ENCODE results near the gene LCTL. TPM values are rescaled to one million over a fixed set of nuclear protein-coding genes. Genes with fewer than 3 reads are reported as not detected.

Gene LCTL
- total RNA-seq, 2 experiments from 2014 or later: not detected

DNA sequence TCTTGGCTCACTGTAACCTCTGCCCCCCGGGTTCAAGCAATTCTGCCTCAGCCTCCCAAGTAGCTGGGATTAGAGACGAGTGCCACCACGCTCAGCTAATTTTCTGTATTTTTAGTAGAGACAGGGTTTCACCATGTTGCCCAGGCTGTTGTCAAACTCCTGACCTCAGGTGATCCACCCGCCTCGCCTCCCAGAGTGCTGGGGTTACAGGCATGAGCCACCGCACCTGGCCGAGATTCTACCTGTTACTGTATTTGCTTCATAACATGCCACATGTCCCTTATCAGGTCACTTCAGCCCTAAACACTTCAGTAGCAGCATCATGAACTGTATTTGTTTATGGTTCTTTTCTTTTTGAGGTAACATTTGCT, 7.5 kb upstream of the LCTL start:
- Mint-ChIP-seq H3K27ac (no peak overlapping the region), H3K4me1 (ENCODE audit: low read depth) (peaks cover 13% of the 10 kb centered on the region), H3K9me3 (no peaks in the 10 kb centered on the region), H3K27me3 (no peaks in the 10 kb centered on the region), H3K36me3 (ENCODE audit: low read depth) (no peaks in the 10 kb centered on the region), H3K4me3 (no peak overlapping the region)
- intact Hi-C loops (cut with micrococcal nuclease): no loop called here
- POLR2A ChIA-PET: no interaction called here
- DNase-seq (no peak), ATAC-seq (no peak)
- TF ChIP-seq, protein P1, sequence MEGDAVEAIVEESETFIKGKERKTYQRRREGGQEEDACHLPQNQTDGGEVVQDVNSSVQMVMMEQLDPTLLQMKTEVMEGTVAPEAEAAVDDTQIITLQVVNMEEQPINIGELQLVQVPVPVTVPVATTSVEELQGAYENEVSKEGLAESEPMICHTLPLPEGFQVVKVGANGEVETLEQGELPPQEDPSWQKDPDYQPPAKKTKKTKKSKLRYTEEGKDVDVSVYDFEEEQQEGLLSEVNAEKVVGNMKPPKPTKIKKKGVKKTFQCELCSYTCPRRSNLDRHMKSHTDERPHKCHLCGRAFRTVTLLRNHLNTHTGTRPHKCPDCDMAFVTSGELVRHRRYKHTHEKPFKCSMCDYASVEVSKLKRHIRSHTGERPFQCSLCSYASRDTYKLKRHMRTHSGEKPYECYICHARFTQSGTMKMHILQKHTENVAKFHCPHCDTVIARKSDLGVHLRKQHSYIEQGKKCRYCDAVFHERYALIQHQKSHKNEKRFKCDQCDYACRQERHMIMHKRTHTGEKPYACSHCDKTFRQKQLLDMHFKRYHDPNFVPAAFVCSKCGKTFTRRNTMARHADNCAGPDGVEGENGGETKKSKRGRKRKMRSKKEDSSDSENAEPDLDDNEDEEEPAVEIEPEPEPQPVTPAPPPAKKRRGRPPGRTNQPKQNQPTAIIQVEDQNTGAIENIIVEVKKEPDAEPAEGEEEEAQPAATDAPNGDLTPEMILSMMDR (IDR thresholded peaks at IDR 0.05): no peak
- CTCF ChIA-PET: no interaction called here

DNA sequence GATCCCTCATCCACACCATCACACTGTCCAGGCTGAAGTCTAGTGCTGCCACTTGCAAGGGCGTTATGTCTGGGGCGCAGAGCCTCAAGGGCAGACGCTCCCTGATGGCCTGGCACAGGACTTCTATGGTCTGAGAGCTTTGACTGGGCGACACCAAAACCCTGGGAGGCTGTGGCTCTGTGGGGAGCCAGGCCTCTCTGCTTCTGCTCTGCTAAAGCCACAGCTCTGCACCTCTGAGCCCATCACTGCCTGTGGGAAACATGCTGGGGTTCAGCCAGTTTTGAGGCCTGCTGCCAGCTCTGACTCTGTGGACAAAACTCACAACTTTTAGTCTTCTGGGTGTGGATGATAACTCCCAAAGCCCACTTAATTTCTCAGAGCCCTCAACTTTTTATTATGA, 6.3 kb upstream of the LCTL start:
- CTCF ChIA-PET: interaction anchor here (1.0 to 1.2 kb wide), 2 partner anchors 47 to 280 kb away, joined by 3 read pairs; no protein-coding TSS in a partner anchor
- peaks cover 6% of the 10 kb centered on the region for H3K4me1 Mint-ChIP-seq (ENCODE audit: low read depth)
- no peak overlapping the region for H3K4me3 Mint-ChIP-seq
- no peaks in the 10 kb centered on the region for H3K27me3 Mint-ChIP-seq
- no peak for ATAC-seq
- TF ChIP-seq, protein P1 (IDR thresholded peaks at IDR 0.05): no peak
- H3K9me3 Mint-ChIP-seq: no peaks in the 10 kb centered on the region
- POLR2A ChIA-PET: no interaction called here
- no peak overlapping the region for H3K27ac Mint-ChIP-seq
- no peaks in the 10 kb centered on the region for H3K36me3 Mint-ChIP-seq (ENCODE audit: low read depth)
- DNase-seq: no peak
- intact Hi-C loops (cut with micrococcal nuclease): no loop called here

DNA sequence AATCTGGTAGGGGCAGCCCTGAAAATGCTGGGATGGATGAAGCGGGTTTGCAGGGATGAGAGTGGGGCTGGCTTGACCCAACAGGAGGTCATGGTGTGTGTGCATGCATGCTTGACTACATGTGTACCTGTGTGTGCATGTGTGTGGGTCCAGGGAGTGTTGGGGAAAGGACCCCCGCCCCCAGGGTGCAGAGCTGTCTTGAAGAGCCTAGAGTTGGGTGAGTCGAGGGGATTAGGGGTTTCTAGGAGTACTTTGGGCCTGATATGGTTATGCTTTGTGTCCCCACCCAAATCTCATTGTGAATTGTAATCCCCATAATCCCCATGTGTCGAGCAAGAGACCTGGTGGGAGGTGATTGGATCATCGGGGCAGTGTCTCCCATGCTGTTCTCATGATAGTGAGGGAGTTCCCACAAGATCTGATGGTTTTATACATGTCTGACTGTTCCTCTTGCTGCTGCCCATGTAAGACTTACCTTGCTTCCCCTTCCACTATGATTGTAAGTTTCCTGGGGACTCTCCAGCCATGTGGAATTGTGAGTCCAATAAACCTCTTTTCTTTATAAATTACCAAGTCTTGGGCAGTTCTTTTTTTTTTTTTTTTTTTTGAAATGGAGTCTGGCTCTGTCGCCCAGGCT, 5.2 kb upstream of the LCTL start:
- CTCF ChIA-PET: interaction anchor here (1.0 to 1.2 kb wide), 2 partner anchors 48 to 281 kb away, joined by 3 read pairs; no protein-coding TSS in a partner anchor

DNA sequence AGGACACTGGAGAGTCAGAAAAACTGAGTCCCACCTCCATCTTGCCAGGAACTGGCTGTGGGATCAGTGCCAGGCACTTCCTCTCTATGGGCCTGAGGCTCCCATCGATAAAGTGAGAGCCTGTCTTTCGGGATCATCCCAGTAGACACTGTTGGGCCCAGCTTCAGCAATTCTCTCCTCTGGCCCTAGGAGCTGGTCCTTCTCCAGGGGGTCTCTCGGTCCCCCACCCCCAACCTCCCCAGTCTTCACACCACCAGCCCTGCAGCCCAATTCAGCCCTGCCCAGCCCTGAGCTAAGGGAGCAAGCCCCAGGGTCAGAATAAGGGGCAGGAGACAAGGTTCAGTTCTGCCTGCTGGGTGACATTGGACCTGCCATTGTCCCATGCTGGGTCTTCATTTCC, 4.5 kb upstream of the LCTL start:
- intact Hi-C loops (cut with micrococcal nuclease): no loop called here
- H3K4me1 Mint-ChIP-seq (ENCODE audit: low read depth): peaks cover 6% of the 10 kb centered on the region
- H3K27me3 Mint-ChIP-seq: no peaks in the 10 kb centered on the region
- H3K36me3 Mint-ChIP-seq (ENCODE audit: low read depth): no peaks in the 10 kb centered on the region
- ChIA-PET CTCF (no interaction called here), POLR2A (no interaction called here)
- H3K9me3 Mint-ChIP-seq: no peaks in the 10 kb centered on the region
- DNase-seq (no peak), ATAC-seq (no peak)
- TF ChIP-seq, protein P1 (IDR thresholded peaks at IDR 0.05): no peak
- no peak overlapping the region for H3K27ac Mint-ChIP-seq
- no peak overlapping the region for H3K4me3 Mint-ChIP-seq

More for the DNA sequence above, 5.2 kb upstream of the LCTL start:
- H3K9me3 Mint-ChIP-seq: no peaks in the 10 kb centered on the region
- POLR2A ChIA-PET: no interaction called here
- intact Hi-C loops (cut with micrococcal nuclease): no loop called here
- no peak overlapping the region for H3K27ac Mint-ChIP-seq
- DNase-seq (no peak), ATAC-seq (no peak)
- H3K27me3 Mint-ChIP-seq: no peaks in the 10 kb centered on the region
- H3K36me3 Mint-ChIP-seq (ENCODE audit: low read depth): no peaks in the 10 kb centered on the region
- H3K4me1 Mint-ChIP-seq (ENCODE audit: low read depth): peaks cover 6% of the 10 kb centered on the region
- no peak overlapping the region for H3K4me3 Mint-ChIP-seq
- TF ChIP-seq, protein P1 (IDR thresholded peaks at IDR 0.05): no peak

DNA sequence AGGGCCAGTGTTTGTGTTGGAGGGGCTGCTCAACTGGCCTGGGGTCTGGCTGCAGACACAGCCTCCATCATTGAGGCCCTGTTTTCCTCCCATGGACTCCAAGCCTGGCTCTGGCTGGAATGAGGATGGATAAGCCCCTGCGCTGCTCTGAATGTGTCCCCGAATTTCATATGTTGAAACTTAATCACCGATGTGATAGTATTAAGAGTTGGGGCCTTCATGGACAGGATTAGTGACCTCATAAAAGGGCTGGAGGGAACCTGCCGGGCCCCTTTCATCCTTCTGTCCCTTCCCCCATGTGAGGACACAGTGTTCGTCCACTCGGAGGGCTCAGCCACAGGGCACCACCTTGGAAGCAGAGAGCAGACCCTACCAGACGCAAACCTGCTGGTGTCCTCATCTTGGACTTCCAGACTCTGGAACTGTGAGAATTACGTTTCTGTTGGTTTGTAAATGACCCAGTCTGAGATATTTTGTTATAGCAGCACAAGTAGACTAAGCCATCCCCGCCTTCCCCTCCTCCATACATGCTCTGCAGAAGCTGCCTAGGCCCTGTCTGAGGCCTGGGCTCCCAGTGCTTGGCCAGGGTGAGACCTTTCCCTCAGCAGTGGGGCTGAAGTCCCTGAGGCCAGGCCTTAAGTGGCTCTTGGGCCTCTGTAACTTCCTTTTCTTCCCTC, 3.8 kb upstream of the LCTL start:
- TF ChIP-seq, protein P1 (IDR thresholded peaks at IDR 0.05): no peak

More for the DNA sequence above, 3.8 kb upstream of the LCTL start:
- no peak overlapping the region for H3K4me3 Mint-ChIP-seq
- no peak for DNase-seq
- H3K27ac Mint-ChIP-seq: no peak overlapping the region
- ChIA-PET POLR2A (no interaction called here), CTCF (no interaction called here)
- H3K27me3 Mint-ChIP-seq: no peaks in the 10 kb centered on the region
- peaks cover 6% of the 10 kb centered on the region for H3K4me1 Mint-ChIP-seq (ENCODE audit: low read depth)
- H3K36me3 Mint-ChIP-seq (ENCODE audit: low read depth): no peaks in the 10 kb centered on the region
- intact Hi-C loops (cut with micrococcal nuclease): no loop called here
- no peak for ATAC-seq
- H3K9me3 Mint-ChIP-seq: no peaks in the 10 kb centered on the region

Measured in activated CD8-positive, alpha-beta T cell treated with anti-CD3 and anti-CD28 coated beads for 36 hours (primary cell).